Measurements from ENCODE around the gene LCMT1. TPM values are rescaled to one million over a fixed set of nuclear protein-coding genes. Genes with fewer than 3 reads are reported as not detected.

Gene LCMT1
- total RNA-seq, 1 experiment from 2014 or later, result 36.3 TPM

DNA sequence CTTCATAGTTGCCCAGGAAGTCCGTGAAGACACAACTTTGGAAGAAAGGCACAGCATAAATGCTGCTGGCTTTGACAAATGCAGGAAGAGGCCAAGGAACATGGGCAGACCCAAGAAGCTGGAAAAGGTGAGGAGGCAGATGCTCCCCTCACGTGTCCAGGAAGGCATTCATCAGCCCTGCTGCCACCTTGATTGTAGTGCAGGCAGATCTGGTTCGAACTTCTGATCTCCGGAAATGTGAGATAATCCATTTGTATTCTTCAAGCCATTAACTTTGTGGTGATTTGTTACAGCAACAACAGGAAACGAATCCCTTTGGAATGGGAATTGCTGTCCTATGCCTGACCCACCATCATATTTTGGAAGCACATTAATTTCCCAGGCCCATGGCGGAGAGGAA lies 28.5 kb upstream of the LCMT1 start:
- Histone ChIP-seq H3K9me3 (replicated peaks) (no peaks in the 10 kb centered on the region), H3K36me3 (no peaks in the 10 kb centered on the region), H3K27ac (no peak overlapping the region), H3K4me1 (replicated peaks) (no peaks in the 10 kb centered on the region), H3K4me3 (no peak overlapping the region), H3K27me3 (replicated peaks) (no peaks in the 10 kb centered on the region; the same call in 1 of the 2 replicates)
- DNase-seq (ENCODE audit: low read depth in 1 of 2, low spot score in 2 of 2), result no peak

- no peaks in the 10 kb centered on the region for H3K4me1 ChIP-seq (replicated peaks)
- H3K9me3 ChIP-seq (replicated peaks), result no peaks in the 10 kb centered on the region
- no peak overlapping the region for H3K27ac ChIP-seq
- H3K36me3 ChIP-seq, result no peaks in the 10 kb centered on the region
- no peak for DNase-seq (ENCODE audit: low read depth in 1 of 2, low spot score in 2 of 2)
- H3K4me3 ChIP-seq, result no peak overlapping the region
- H3K27me3 ChIP-seq (replicated peaks), result no peaks in the 10 kb centered on the region; the same call in 1 of the 2 replicates
Observed at GRCh38 chr16:25083701-25084100, 27.8 kb upstream of the LCMT1 start.

- no peaks in the 10 kb centered on the region for H3K36me3 ChIP-seq
- no peaks in the 10 kb centered on the region; the same call in 1 of the 2 replicates for H3K27me3 ChIP-seq (replicated peaks)
- H3K27ac ChIP-seq, result no peak overlapping the region
- no peaks in the 10 kb centered on the region for H3K4me1 ChIP-seq (replicated peaks)
- no peaks in the 10 kb centered on the region for H3K9me3 ChIP-seq (replicated peaks)
- H3K4me3 ChIP-seq, result no peak overlapping the region
- no peak for DNase-seq (ENCODE audit: low read depth in 1 of 2, low spot score in 2 of 2)
Observed at GRCh38 chr16:25084797-25085196, 26.7 kb upstream of the LCMT1 start.

GRCh38 chr16:25087761-25088160 lies 23.8 kb upstream of the LCMT1 start:
- H3K4me3 ChIP-seq, result no peak overlapping the region
- no peaks in the 10 kb centered on the region for H3K4me1 ChIP-seq (replicated peaks)
- no peaks in the 10 kb centered on the region; the same call in 1 of the 2 replicates for H3K27me3 ChIP-seq (replicated peaks)
- no peaks in the 10 kb centered on the region for H3K9me3 ChIP-seq (replicated peaks)
- DNase-seq (ENCODE audit: low read depth in 1 of 2, low spot score in 2 of 2), result no peak
- H3K27ac ChIP-seq, result no peak overlapping the region
- H3K36me3 ChIP-seq, result no peaks in the 10 kb centered on the region

- DNase-seq (ENCODE audit: low read depth in 1 of 2, low spot score in 2 of 2), result no peak
- no peaks in the 10 kb centered on the region for H3K36me3 ChIP-seq
- no peaks in the 10 kb centered on the region for H3K9me3 ChIP-seq (replicated peaks)
- no peaks in the 10 kb centered on the region for H3K4me1 ChIP-seq (replicated peaks)
- no peak overlapping the region for H3K27ac ChIP-seq
- H3K4me3 ChIP-seq, result no peak overlapping the region
- H3K27me3 ChIP-seq (replicated peaks), result no peaks in the 10 kb centered on the region; the same call in 1 of the 2 replicates
Observed at GRCh38 chr16:25089351-25089750, 22.2 kb upstream of the LCMT1 start.

DNA sequence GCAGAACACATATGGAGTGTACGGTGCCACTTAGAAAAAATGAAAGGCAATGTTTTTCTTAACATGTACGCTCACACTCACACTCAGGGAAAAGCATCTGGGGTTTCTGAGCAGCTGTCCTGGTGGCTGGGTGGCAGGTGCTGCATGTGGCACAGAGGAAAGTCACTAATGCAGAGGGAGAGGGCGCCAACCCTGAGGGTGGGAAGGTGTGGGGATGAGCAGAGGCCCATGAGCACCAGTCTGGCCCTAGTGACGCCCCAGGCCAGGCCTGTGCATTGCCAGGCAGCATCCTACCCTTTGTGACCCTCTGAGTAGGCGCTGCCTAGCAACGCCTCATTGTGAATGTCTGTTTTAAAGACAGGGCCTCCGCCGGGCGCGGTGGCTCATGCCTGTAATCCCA lies 19.1 kb upstream of the LCMT1 start:
- Histone ChIP-seq H3K27ac (no peak overlapping the region), H3K27me3 (replicated peaks) (0 out of 2 replicates have a peak, but pooled peaks cover 3% of the 10 kb centered on the region), H3K4me1 (replicated peaks) (peaks cover 4% of the 10 kb centered on the region), H3K36me3 (no peaks in the 10 kb centered on the region), H3K9me3 (replicated peaks) (no peaks in the 10 kb centered on the region), H3K4me3 (no peak overlapping the region)
- DNase-seq (ENCODE audit: low read depth in 1 of 2, low spot score in 2 of 2), result no peak

GRCh38 chr16:25093208-25094061 lies 18.1 kb upstream of the LCMT1 start:
- H3K4me3 ChIP-seq, result no peak overlapping the region
- no peaks in the 10 kb centered on the region for H3K9me3 ChIP-seq (replicated peaks)
- DNase-seq (ENCODE audit: low read depth in 1 of 2, low spot score in 2 of 2), result no peak
- H3K27ac ChIP-seq, result no peak overlapping the region
- H3K4me1 ChIP-seq (replicated peaks), result peaks cover 13% of the 10 kb centered on the region
- H3K36me3 ChIP-seq, result no peaks in the 10 kb centered on the region
- H3K27me3 ChIP-seq (replicated peaks), result 0 out of 2 replicates have a peak, but pooled peaks cover 3% of the 10 kb centered on the region

DNA sequence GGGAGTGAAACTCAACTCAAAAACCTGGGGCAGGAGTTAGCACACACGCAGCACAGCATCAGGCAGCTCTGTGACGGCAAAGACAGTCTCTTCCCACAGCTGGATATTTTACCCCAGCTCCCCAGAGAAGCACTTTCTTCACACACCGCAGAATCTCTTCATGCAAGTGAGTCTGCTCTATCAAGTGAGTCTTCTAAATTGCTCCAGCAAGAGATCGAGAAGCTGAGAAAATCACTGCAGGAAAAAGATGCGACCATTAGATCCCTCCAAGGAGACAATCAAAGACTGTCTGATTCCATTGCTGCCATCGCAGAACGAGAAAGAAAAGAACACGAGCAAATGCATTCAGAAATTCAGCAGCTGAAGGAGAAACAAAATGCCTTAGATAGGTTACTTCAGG lies 16.9 kb upstream of the LCMT1 start:
- no peak overlapping the region for H3K27ac ChIP-seq
- H3K36me3 ChIP-seq, result no peaks in the 10 kb centered on the region
- peaks cover 13% of the 10 kb centered on the region for H3K4me1 ChIP-seq (replicated peaks)
- no peak overlapping the region for H3K4me3 ChIP-seq
- no peak for DNase-seq (ENCODE audit: low read depth in 1 of 2, low spot score in 2 of 2)
- no peaks in the 10 kb centered on the region for H3K9me3 ChIP-seq (replicated peaks)
- 0 out of 2 replicates have a peak, but pooled peaks cover 3% of the 10 kb centered on the region for H3K27me3 ChIP-seq (replicated peaks)

DNA sequence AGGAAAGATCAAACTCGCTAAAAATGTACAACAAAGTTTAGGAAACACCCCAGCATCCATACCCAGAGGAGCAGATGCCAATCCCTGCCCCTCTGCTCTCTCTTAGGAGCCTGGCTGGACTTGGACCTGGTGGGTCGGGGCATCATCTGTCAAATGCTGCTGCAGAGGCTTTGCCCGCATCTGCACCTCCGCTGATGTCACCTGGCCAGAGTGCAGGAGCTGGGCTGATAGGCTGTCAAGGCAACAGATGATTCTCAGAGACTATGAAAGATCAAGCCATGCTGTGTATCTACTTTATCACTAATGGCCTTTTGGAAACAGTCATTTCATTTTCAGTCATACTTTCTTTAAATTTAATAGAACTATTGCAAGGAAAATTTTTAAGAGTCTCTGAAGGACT lies 15.9 kb upstream of the LCMT1 start:
- no peak overlapping the region for H3K27ac ChIP-seq
- H3K27me3 ChIP-seq (replicated peaks), result 0 out of 2 replicates have a peak, but pooled peaks cover 3% of the 10 kb centered on the region
- H3K4me1 ChIP-seq (replicated peaks), result peaks cover 13% of the 10 kb centered on the region
- H3K36me3 ChIP-seq, result no peaks in the 10 kb centered on the region
- no peak for DNase-seq (ENCODE audit: low read depth in 1 of 2, low spot score in 2 of 2)
- H3K4me3 ChIP-seq, result no peak overlapping the region
- H3K9me3 ChIP-seq (replicated peaks), result no peaks in the 10 kb centered on the region

- Histone ChIP-seq H3K27ac (no peak overlapping the region), H3K27me3 (replicated peaks) (0 out of 2 replicates have a peak, but pooled peaks cover 3% of the 10 kb centered on the region), H3K9me3 (replicated peaks) (no peaks in the 10 kb centered on the region), H3K4me1 (replicated peaks) (peaks cover 13% of the 10 kb centered on the region), H3K4me3 (no peak overlapping the region), H3K36me3 (no peaks in the 10 kb centered on the region)
- DNase-seq (ENCODE audit: low read depth in 1 of 2, low spot score in 2 of 2), result peak in 1 of 2 experiments; percentile 33
Observed at GRCh38 chr16:25097276-25097975, 14.1 kb upstream of the LCMT1 start.

GRCh38 chr16:25100511-25100910 lies 11.0 kb upstream of the LCMT1 start:
- Histone ChIP-seq H3K27ac (no peak overlapping the region), H3K27me3 (replicated peaks) (no peaks in the 10 kb centered on the region), H3K36me3 (no peaks in the 10 kb centered on the region), H3K4me1 (replicated peaks) (peaks cover 13% of the 10 kb centered on the region), H3K9me3 (replicated peaks) (no peaks in the 10 kb centered on the region), H3K4me3 (no peak overlapping the region)
- DNase-seq (ENCODE audit: low read depth in 1 of 2, low spot score in 2 of 2), result no peak

- Histone ChIP-seq H3K4me1 (replicated peaks) (peaks cover 38% of the 10 kb centered on the region), H3K36me3 (no peaks in the 10 kb centered on the region), H3K9me3 (replicated peaks) (no peaks in the 10 kb centered on the region), H3K27me3 (replicated peaks) (no peaks in the 10 kb centered on the region), H3K27ac (peak overlapping the region; percentile 50), H3K4me3 (peak overlapping the region; percentile 59)
- DNase-seq (ENCODE audit: low read depth in 1 of 2, low spot score in 2 of 2), result peak; percentile 75 to 90
Observed at GRCh38 chr16:25106567-25107465, 4.7 kb upstream of the LCMT1 start.

- no peaks in the 10 kb centered on the region for H3K27me3 ChIP-seq (replicated peaks)
- no peak for DNase-seq (ENCODE audit: low read depth in 1 of 2, low spot score in 2 of 2)
- H3K27ac ChIP-seq, result no peak overlapping the region; the same call in 1 of the 2 replicates
- H3K4me3 ChIP-seq, result peak overlapping the region; percentile 59
- peaks cover 41% of the 10 kb centered on the region for H3K4me1 ChIP-seq (replicated peaks)
- H3K36me3 ChIP-seq, result no peaks in the 10 kb centered on the region
- H3K9me3 ChIP-seq (replicated peaks), result no peaks in the 10 kb centered on the region
Observed at GRCh38 chr16:25107466-25107792, 4.1 kb upstream of the LCMT1 start.
